HepG2 (cell line): ENCODE results near the gene KRTAP5-4.

Experiments used
- HNF4G ChIP-seq, 2 experiments: sonication (generic) in 1 of 2; formaldehyde crosslinking in 1 of 2; IDR thresholded peaks; 2 replicates each; pipeline versions ENCODE4 v1.4.0 to v1.6.1; 2011 to 2020; ENCODE audit warnings: borderline replicate concordance in 2 of 2, low read depth in 2 of 2, mild to moderate bottlenecking in 2 of 2, low read length in 1 of 2, missing genetic modification reagents in 1 of 2, moderate library complexity in 1 of 2
- MYNN ChIP-seq: sonication (generic); formaldehyde crosslinking; IDR thresholded peaks from 2 replicates; pipeline ENCODE4 v1.4.0; 2020; ENCODE audit warnings: mild to moderate bottlenecking, low read depth, missing genetic modification reagents
- POLR2A ChIP-seq, 2 experiments: IDR thresholded peaks; 2 replicates each; pipeline ENCODE4 v1.6.1; 2011; ENCODE audit warnings: low read depth in 2 of 2, low read length in 2 of 2, mild to moderate bottlenecking in 1 of 2, moderate library complexity in 1 of 2; ENCODE audit not compliant: insufficient read depth in 1 of 2
- ZBTB8A ChIP-seq: sonication (generic); formaldehyde crosslinking; IDR thresholded peaks from 2 replicates; pipeline ENCODE4 v1.4.0; 2020; ENCODE audit warnings: mild to moderate bottlenecking, low read depth, missing genetic modification reagents, borderline replicate concordance
- ZNF512B ChIP-seq: sonication (generic); formaldehyde crosslinking; IDR thresholded peaks from 2 replicates; pipeline ENCODE4 v1.5.1; 2020; ENCODE audit warnings: missing genetic modification reagents, mild to moderate bottlenecking, borderline replicate concordance

GRCh38 chr11:1660111-1660867 is 38.4 kb upstream of the KRTAP5-4 start:
- TF ChIP-seq POLR2A (IDR thresholded peaks at IDR 0.05; ENCODE audit: insufficient read depth in 1 of 2, low read depth in 2 of 2, low read length in 2 of 2) = no peak
- no peak for TF ChIP-seq MYNN (CRISPR knock-in tag)
- TF ChIP-seq ZNF512B (CRISPR knock-in tag) = no peak
- no peak for TF ChIP-seq HNF4G (IDR thresholded peaks at IDR 0.05; ENCODE audit: borderline replicate concordance, low read depth, low read length)
- no peak for TF ChIP-seq HNF4G (CRISPR knock-in tag; IDR thresholded peaks at IDR 0.05; ENCODE audit: borderline replicate concordance, low read depth)
- TF ChIP-seq ZBTB8A (CRISPR knock-in tag) = no peak
